GM19372 (cell line): ENCODE data around the gene NPDC1.
A peak's percentile ranks its signal among the peaks of the same experiment; 100 is the strongest.
"Not testable (repeated sequence)": the region's sequence is repeated elsewhere in the genome, so short reads cannot be mapped to it uniquely, and the experiment has no call there.

Experiments
- ATAC-seq: cut with Tn5 transposase; IDR thresholded peaks from one replicate; pipeline ENCODE4 v1.9.1; 2021; ENCODE audit warnings: mild to moderate bottlenecking, low read depth, moderate library complexity; ENCODE audit not compliant: unreplicated experiment

The NPDC1 gene

GRCh38 chr9:137075275-137075775 is 29.3 kb upstream of the NPDC1 start:
- ATAC-seq = no peak

GRCh38 chr9:137074657-137075274 is 28.8 kb upstream of the NPDC1 start:
- no peak for ATAC-seq

GRCh38 chr9:137073992-137074399 is 28.0 kb upstream of the NPDC1 start:
- no peak for ATAC-seq

GRCh38 chr9:137071282-137071681 is 25.3 kb upstream of the NPDC1 start:
- no peak for ATAC-seq

GRCh38 chr9:137070906-137071275 is 24.9 kb upstream of the NPDC1 start:
- ATAC-seq = peak; percentile 5

- ATAC-seq = peak; percentile 75
Observed at GRCh38 chr9:137070201-137070905, 24.4 kb upstream of the NPDC1 start, which contains the start of gene SAPCD2. TSS of gene SAPCD2 (minus strand) at chr9:137070557. CDS start at chr9:137070460, 97 bp downstream.

GRCh38 chr9:137069508-137070091 is 23.6 kb upstream of the NPDC1 start:
- ATAC-seq = peak; percentile 13

- no peak for ATAC-seq
Observed at GRCh38 chr9:137068539-137069507, 22.8 kb upstream of the NPDC1 start.

GRCh38 chr9:137067860-137068538 is 22.0 kb upstream of the NPDC1 start:
- ATAC-seq = no peak

GRCh38 chr9:137066096-137066861 is 20.3 kb upstream of the NPDC1 start:
- ATAC-seq = no peak

- no peak for ATAC-seq
Observed at GRCh38 chr9:137065336-137065967, 19.5 kb upstream of the NPDC1 start.

GRCh38 chr9:137064880-137065164 is 18.8 kb upstream of the NPDC1 start:
- ATAC-seq = no peak

- ATAC-seq = no peak
Observed at GRCh38 chr9:137064027-137064879, 18.3 kb upstream of the NPDC1 start.

- ATAC-seq = no peak
Observed at GRCh38 chr9:137063311-137064026, 17.5 kb upstream of the NPDC1 start.

GRCh38 chr9:137062798-137063197 is 16.8 kb upstream of the NPDC1 start:
- not testable (repeated sequence) for ATAC-seq

GRCh38 chr9:137062384-137062783 is 16.4 kb upstream of the NPDC1 start:
- no peak for ATAC-seq

- no peak for ATAC-seq
Observed at GRCh38 chr9:137058521-137059234, 12.7 kb upstream of the NPDC1 start.
